HG02981 (cell line): ENCODE results near the gene MPIG6B.
"Not testable (repeated sequence)": the region's sequence is repeated elsewhere in the genome, so short reads cannot be mapped to it uniquely, and the experiment has no call there.

Source experiments
- ATAC-seq: cut with Tn5 transposase; IDR thresholded peaks from one replicate; pipeline ENCODE4 v1.9.1; 2021; ENCODE audit warnings: mild to moderate bottlenecking, moderate library complexity; ENCODE audit not compliant: unreplicated experiment

MPIG6B gene

DNA sequence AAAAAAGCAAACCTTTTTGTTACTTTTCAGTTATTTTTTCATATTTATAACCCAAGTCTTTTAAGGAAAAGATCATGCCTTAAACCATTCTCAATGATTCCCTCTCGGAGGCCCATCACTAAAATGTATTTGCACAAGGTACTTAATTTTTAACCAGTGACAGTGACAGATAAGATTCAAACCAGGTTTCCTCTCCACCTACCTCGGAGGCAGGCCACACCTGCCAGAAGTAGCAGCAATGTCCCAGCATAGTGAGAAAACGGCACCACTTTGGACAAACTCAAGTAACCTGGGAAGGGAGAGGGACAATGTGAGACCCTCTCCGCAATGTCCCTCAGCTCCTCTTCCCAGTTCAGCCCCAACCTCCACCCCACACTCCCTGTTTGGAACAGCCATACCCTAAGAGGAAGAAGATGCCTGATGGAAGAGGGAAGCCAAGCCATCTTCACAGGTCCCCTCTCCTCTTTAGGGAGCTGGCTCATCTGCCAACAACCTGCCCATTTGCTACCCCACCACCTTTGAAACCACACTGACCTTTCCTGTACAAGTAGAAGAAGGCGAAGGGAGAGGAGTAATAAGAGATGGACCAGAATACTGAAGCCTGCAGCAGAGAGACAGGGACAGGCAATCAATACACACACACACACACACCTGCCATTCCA lies 22.3 kb upstream of the MPIG6B start:
- no peak for ATAC-seq

- ATAC-seq, result no peak
Observed at GRCh38 chr6:31701666-31702404, 21.3 kb upstream of the MPIG6B start.

DNA sequence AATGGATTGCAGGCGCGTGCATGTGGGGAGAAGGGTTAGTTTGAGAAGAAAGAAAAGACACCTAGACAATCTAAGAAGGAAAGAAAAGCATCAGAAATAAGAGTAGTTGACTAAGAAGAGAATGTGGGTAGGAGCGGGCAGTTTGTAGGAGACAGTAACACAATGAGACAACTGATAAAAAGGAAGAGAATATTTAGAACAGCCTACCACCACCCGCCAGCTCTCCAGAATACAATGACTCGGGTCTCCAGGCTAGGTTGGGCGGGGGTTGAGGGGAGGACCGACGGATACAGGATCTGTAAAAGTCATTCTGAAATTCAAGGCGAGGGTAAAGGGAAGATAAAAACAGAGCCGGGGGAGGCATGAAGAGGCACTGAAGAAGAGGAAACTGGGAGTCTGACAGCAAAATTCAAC lies 20.8 kb upstream of the MPIG6B start:
- no peak for ATAC-seq

DNA sequence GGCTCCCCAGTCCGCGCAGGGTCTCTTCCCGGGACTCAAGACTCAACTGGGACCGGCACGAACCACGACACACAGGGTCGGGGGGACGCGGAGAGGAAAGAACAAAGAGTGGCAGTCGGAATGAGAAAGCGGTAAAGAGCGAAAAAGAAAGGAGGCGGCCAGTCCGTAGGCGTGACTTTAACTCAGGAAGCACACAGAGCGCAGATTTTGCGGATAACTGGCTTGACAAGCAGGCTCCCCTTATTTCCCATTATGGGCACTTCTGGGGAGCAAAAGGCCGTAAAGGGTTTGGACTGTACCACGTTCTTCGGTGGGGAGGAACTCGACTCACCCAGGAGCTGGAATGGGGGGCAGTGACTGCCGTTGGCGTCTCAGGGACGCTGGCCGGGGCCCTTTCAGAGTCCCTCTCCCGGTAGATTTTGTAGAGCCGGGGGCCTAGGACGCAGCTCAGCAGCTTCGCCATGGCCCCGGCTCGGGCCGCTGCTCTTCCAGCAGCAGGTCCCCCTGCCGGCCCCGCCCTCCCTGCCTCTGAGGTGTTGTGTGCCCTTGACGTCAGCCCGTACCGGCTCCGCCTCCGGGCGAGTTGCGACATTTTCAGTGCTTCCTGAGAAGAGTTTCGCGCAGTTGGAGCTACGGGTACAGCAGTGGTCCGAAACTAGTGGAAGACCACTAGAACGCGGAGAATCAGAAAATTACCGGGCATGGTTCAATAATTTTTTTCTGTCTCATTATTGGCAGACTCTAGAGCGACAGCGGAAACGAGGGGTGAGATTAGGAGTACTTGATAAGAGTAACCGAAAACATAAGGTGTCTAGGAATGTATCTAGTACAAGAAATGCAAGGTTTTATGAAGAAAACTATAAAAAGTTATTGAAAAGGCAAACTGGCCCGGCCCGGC lies 20.1 kb upstream of the MPIG6B start, which contains the start of gene ABHD16A:
ABHD16A (minus strand) TSS at position 506 of the 898 bp plus-strand sequence; CDS start at position 463, 43 bp downstream.
- peak; percentile 81 for ATAC-seq

DNA sequence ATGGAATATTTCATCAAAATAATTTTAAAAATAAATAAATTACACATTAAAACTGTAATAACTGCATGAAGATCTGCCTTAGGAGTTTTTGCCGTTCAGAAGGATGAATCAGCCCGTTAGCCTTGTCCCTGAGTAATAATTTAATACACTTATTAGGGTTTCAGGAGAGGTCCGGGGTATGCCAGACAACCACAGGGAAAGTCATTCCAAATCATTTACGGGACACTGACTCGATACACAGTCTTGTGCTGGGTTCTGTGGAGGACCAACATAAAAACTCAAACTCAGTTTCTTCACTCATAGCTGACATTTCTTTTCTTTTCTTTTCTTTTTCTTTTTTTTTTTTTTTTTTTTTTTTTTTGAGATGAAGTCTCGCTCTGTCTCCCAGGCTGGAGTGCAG lies 17.2 kb upstream of the MPIG6B start:
- ATAC-seq, result no peak

DNA sequence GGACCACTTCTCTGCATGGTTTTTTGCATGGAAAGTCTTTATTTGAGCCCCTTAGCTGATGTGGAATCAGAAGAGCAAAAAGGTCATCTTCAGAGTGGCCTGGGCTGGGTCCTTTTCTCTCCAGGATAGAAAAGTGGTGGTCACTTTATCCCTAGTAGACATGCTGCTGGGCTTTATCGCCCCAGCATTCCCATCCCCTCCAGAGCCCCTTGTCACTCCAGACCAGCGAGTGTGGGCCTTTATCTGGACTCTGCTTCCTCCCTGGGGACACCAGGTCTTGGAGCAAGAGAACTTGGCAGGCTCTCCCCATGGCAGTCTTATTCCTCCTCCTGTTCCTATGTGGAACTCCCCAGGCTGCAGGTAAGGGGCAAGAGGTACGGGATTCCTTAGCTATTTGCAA lies 16.6 kb upstream of the MPIG6B start, which contains the start of gene LY6G6F:
LY6G6F (plus strand) TSS at position 268 of the 400 bp plus-strand sequence; CDS start at position 309, 41 bp downstream.
- no peak for ATAC-seq

GRCh38 chr6:31707701-31708100 lies 15.5 kb upstream of the MPIG6B start:
- no peak for ATAC-seq

DNA sequence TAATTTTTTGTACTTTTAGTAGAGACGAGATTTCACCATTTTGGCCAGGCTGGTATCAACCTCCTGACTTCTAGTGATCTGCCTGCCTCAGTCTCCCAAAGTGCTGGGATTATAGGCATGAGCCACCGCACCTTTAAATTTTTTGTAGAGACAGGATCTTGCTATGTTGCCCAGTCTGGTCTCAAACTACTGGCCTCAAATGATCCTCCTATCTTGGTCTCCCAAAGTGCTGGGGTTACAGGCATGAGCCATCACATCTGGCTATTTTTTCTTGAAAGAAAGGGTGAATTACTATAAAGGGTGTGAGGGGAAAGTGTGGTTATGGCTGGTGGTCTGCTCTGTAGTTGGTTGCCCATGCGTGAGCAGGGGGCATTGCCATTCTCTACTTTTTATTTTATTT lies 14.9 kb upstream of the MPIG6B start:
- ATAC-seq, result no peak

GRCh38 chr6:31709157-31709556 lies 14.0 kb upstream of the MPIG6B start:
- ATAC-seq, result not testable (repeated sequence)

DNA sequence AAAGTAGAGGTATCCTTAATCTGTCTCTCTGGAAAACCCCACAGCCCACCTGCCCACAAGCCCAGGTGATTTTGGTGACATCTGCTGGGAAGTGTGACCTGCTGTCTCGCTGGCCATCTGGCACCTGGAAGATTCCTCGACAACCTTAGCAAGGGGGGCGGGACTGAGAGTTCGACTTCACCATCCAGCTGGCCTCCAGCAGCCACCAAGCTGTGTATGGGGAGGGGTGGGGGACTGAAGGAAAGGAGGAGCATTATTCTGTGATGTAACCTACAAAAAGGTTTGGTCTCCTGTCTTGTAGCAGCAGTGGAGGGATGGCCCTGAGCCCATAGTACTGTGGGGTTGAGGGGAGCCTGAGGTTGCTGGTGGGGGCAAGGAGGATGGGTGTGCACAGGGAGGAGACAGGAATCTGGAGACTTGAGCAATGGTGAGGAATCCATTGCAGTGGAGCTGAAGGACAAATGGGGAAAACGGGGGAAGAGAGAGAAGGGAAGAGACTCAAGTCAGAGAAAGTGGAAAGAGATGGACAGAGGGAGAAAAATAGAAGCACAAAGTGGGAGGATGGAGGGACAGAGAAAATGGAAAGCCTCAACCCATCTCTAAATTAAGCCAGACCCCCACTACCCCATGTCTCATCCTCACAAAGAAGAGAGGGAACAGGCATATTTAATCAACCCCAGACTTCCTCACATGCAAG lies 12.5 kb upstream of the MPIG6B start:
- ATAC-seq, result no peak

GRCh38 chr6:31711233-31711632 lies 11.9 kb upstream of the MPIG6B start:
- ATAC-seq, result no peak

DNA sequence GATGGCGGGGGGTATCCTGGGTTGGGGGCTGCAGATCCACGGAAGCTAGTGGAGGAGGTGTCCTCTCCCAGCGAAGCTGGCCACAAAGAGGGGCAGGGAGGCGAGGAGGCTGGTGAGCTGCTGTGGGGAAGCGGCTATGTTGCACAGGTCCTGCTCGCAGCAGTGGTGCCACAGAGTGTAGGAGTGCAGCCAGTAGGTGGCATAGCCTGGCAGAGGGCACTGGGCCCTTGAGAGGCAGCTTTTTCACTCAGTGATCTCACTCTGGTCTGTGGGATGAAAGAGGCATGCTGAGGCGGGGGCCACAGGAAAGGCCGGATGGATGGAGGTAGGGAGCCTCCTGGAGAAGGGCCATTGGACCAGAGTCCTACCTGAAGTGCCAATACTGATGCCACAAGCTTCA lies 10.9 kb upstream of the MPIG6B start:
- no peak for ATAC-seq

DNA sequence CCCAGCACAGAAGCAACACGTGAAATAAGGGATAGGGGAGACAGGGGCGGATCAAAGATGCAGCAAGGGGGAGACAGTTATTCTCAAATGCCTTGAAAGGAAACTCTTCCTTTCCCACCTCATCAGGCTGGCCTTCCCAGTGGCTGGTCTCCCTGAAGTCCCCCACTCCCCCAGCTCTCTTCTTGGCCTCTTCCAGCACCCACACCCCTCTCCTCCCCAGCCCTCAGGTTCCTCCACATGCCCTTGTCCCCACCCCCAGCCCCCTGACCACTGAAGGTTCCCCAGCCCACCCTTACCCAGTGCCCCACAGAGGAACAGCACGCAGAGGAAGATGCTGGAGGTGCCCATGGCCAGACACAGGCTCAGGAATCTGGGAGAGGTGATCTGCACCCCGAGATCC lies 9.7 kb upstream of the MPIG6B start:
- no peak for ATAC-seq

- ATAC-seq, result no peak
Observed at GRCh38 chr6:31713991-31714684, 9.0 kb upstream of the MPIG6B start.

GRCh38 chr6:31715022-31715958 lies 7.9 kb upstream of the MPIG6B start, which contains the start of gene LY6G6D:
Gene LY6G6D, plus strand, starts transcription at chr6:31715348. Its CDS starts 8 bp downstream, at chr6:31715356.
- ATAC-seq, result no peak

DNA sequence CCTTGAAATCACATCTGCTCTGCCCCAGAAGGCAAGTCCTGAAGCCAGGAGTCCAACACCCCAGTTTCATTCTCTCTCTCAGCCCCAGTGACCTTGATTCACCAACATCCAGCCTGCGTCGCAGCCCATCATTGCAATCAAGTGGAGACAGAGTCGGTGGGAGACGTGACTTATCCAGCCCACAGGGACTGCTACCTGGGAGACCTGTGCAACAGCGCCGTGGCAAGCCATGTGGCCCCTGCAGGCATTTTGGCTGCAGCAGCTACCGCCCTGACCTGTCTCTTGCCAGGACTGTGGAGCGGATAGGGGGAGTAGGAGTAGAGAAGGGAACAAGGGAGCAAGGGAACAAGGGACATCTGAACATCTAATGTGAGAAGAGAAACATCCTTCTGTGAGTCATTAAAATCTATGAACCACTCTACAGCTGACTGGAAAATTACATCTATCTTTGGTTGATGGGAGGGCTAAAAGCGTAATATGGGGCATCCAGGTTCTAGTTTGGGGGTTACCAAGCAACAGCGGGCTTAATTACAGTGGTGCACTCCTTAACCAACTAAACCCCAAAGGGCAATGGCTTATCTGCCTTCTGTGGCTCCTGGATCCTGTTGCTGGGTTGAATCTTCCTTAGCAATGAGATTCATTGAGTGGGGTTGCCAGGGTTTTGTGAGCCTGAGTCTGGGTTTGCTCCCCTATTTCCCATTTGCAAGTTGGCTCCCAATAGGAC lies 5.5 kb upstream of the MPIG6B start:
- no peak for ATAC-seq

DNA sequence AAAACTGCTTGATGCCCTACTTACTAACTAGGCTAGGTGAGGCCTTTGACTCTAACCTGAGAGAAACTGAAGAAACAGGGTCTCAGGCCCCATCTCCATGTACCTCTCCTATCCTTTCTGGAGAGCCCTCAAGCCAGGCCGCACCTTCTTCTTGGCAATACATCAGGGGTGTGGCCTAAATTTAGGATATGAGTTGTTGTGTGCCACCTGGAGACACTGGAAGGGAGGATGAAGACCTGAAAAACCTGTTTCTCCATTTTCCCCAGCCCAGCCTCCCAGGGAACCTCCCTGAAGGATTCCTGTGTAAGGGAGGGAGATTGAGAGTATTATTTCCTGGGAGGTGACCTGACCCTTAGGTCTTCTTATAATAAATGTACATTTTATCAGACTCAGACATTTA lies 4.9 kb upstream of the MPIG6B start:
- ATAC-seq, result no peak

DNA sequence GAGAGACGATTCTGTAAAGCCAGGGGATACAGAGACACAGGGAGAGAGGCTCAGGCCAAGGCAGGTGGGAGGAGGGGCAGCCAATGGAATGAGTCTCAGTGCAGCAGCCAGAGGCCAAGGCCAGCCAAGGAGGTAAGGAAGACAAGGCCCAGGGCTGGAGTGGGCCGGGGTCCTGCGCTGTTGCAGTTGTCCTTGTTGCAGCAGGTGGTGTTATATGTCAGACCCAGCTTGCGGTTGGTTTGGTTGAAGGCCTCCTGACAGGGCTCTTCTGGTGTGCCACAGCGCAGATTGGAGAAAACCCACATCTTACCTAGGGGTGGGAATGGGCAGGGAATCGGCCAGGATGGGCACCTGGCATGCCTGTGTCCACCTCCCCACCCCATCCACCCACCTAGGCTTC lies 4.2 kb upstream of the MPIG6B start:
- no peak for ATAC-seq
